Activated CD4-positive, alpha-beta T cell treated with anti-CD3 and anti-CD28 coated beads, Interleukin-2, amount 50 U/mL, for 1 hour (primary cell): ENCODE data around the gene CNR2.
"Not testable (repeated sequence)": the region's sequence is repeated elsewhere in the genome, so short reads cannot be mapped to it uniquely, and the experiment has no call there.

Experiments
- DNase-seq: peaks from one replicate; pipeline ENCODE4 v3.0.0-alpha.2; 2020

The CNR2 gene

DNA sequence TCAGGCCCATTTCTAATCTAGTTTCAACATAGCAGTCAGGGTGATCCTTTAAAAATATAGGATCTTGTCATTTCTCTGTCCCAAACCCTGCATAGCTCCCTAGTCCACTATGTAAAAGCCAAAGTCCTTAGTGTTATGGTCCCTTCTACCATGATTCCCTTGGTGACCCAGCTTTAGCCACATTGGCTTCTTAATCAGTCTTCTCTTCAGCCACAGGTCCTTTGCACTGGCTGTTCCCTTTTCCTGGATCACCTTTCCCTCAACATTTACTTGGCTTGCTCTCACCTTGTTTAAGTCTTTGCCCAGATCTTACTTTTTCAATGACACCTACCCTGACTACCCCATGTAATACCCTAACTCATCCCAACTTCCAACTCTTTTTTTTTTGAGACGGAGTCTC lies 33.4 kb downstream of the CNR2 start:
- no peak for DNase-seq

DNA sequence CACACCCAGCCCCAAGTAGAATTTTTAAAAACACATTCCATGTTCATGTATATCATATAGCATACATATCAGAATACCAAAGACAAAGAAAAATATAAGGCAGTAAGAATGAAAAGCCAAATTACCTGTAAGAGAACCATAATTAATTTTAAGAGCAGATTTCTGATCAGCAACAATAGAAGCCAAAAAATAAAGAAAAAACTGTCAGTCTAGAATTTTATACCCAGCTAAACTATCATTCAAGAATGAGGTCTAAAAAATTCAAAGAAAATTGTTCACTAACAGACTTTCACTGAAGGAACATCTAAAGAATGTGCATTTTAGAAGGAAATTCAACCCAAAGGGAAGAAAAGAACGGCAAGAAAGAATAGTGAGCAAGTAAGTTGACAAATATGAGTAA lies 34.5 kb downstream of the CNR2 start:
- no peak for DNase-seq

DNA sequence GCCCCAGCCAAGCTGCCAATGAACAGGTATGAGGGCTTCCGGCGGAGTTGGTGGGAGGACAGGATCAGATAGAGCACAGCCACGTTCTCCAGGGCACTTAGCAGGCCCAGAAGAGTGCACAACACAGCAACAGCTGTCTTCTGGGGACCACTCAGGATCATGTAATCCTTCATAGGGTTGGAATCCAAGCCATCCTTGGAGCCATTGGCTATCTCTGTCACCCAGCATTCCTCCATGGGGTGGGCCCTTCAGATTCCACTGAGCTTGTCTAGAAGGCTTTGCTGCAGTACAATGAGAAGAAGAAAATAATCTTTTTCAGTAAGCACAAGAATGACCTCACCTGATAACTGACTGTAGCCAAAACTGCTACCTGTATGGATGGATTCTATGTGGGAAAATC lies 37.8 kb downstream of the CNR2 start:
- DNase-seq, result no peak

DNA sequence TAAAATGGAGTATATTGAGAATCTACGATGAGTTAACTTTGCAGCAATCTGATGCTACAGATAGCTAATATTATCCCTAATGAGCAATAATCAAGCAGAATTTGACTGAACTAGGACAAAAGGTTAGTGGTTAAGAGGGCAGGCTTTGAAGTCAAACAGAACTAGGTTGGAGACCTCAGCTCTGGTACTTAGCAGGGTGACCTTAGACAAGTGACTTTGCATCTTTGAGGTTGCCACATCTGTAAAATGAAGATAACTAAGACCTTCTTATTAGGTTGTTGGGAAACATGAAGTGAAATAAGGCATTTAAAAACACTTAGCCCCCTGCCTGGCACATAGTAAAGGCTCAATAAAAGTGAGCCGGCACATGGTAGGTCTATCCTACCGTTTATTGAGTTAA lies 40.7 kb downstream of the CNR2 start:
- DNase-seq, result no peak

DNA sequence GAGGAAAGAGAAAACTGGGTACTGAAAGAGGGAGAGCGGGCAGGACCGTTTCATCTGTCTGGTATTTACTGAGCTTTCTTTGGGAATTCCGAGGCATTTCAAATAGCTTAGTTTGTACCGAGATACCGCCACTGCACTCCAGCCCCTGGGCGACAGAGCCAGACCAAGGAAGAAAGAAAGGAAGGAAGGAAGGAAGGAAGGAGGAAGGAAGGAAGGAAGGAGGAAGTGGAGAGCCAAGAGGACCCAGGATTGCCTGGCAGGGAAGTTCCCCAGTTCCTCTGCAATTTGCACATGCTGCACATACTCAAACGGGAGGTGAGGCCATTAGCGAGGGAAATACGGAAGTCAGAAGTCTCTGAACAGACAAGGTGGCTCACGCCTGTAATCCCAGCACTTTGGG lies 44.1 kb downstream of the CNR2 start:
- no peak for DNase-seq

DNA sequence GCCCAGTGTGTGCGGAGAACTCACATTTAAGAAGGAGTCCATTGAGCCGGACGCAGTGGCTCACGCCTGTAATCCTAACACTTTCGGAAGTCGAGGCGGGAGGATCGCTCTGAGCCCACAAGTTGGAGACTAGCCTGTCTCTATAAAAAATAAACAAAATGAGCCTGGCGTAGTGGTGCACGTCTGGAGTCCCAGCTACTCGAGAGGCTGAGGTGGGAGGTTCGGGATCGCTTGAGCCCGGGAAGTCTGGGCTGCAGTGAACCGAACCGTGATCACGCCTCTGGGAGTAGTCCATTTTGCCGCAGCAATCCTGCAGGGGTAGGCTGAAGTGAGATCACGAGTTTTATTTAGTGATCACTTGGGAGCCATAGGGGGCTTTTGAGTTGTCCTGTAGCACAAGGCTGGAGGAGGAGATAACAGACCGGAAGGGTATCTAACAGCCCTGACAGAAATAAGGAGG lies 44.6 kb downstream of the CNR2 start:
- no peak for DNase-seq

DNA sequence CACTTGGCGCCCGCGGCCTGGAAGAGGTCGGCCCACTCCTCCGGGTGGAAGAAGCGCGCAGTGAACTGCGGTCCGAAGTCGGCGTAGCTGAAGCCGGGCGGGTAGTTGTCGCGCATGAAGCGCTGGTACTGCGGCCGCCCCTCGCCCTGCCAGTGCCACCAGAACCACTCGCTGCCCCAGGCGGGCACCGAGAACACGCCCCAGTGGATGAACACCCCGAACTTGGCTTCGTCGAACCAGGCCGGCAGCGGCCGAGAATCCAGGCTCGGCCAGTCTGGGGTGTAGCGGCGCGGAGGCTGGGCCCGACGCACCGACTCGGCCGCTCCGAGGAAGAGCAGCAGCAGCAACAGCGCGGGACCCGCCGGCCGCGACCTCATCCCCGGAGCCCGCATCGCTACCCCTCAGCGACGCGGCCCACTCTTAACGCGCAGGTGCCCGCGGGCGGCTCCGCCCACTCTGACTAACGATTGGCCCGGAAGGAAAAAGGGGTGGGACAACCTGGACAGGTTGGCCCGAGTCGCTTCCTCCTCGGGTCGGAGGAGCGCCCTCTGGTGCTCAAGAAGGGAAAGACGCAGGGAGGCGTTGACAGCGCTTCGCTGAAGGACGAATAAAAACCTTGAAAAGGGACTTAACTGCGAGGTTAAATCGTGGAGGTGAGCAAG lies 45.1 kb downstream of the CNR2 start, which contains the start of gene FUCA1:
Gene FUCA1, minus strand, starts transcription at position 396 of the 662 bp plus-strand sequence. Its CDS starts 4 bp downstream, at position 392.
- DNase-seq, result peak; percentile 95

DNA sequence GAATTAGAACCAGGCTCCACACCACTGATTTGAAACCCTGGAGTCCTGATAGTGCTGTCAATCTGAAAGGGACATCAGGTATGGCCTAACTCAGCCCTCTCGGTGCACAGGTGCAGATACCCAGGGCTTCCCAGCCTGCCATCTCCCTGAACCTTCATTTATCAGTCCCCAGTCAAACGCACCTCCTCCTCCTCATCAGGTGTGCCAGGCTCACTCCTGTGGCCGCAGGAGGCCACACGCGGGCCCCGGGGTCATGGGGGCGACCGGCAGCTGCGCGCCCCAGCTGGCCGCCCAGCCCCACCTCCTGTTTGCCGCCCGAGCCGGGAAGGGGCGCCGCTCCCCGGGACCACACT lies 45.6 kb downstream of the CNR2 start:
- DNase-seq, result no peak

DNA sequence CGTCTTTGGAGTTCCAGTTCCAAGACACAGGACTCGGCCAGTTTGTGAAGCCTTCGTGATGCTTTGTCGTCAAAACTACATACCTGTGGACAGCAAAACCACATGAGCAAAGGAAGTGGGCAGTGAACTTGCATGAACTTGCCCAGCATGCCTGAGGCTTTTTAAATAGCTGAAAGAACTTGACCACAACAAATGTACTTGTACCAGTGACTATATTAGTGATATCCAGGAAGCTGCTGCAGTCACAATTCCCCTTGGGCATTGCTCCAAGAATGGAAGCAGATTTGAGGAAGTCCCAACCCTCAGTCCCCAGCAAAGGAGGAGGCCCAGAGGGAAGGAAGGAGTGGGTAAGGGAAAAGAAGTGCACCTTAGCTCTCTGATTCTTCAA lies 47.6 kb downstream of the CNR2 start:
- DNase-seq, result no peak

DNA sequence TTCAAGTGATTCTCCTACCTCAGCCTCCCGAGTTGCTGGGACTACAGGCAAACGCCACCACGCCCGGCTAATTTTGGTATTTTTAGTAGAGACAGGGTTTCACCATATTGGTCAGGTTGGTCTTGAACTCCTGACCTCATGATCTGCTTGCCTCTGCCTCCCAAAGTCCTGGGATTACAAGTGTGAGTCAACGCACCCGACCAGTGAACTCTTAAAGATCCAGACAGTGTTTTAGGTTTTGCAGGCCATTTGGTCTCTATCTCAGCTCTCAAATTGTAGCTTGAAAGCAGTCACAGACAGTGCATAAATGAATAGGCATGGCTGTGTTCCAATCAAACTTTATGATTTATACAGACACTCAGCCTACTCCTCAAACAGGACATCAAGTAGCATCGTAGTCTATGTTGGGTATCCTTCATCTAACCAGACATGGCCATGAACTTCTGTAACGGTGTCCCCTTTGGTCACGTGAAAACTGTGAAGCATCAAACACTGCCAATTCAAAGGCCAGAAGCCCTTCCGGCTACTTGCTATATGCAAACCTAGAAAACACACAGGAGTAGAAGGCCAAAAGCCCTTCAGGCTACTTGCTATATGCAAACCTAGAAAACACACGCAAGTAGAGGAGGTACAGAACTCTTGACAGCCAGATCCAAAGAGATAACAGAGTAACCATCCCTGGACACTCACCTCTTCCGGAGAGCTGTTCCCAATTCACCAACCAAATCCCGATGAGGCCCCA lies 48.2 kb downstream of the CNR2 start:
- DNase-seq, result no peak

DNA sequence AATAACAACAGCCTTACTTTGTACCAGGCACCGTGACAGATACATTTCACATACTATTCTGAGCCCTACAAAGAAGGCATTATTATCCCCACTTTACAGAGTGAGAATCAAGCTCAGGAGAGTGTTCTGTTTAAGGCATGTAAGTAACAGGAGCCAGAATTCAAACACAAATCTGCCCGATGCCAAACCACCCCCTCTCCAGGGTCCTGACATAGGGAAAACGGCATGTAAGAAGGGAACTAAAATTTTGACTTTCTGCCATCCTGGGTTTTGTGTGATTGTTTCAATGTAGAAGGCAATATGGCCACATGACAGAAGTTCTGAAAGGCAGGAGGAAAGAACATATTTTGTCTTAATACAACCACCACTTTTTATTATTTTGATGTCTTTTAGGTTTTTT lies 50.5 kb downstream of the CNR2 start:
- DNase-seq, result no peak

DNA sequence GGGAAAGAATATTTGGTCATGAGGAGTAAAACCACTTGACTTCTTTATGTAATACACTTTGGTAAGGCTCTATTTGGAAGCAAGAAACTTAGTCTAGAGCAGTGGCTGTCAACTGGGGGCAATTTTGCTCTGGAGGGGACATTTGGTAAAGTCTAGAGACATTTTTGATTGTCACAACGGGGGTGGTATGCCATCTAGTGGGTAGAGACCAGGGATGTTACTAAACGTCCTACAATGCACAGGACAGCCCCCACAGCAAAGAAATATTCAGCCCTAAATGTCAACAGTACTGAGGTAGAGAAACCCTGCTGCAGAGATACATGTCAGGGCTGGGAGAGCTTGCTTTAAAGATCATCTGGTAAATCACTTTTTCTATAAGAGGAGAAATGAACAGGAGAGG lies 58.6 kb downstream of the CNR2 start:
- no peak for DNase-seq

DNA sequence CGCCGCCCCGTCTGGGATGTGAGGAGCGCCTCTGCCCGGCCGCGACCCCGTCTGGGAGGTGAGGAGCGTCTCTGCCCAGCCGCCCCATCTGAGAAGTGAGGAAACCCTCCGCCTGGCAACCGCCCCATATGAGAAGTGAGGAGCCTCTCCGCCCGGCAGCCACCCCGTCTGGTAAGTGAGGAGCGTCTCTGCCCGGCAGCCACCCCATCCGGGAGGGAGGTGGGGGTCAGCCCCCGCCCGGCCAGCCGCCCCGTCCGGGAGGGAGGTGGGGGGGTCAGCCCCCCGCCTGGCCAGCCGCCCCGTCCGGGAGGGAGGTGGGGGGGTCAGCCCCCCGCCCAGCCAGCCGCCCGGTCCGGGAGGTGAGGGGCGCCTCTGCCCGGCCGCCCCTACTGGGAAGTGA lies 60.0 kb downstream of the CNR2 start:
- DNase-seq, result not testable (repeated sequence)

DNA sequence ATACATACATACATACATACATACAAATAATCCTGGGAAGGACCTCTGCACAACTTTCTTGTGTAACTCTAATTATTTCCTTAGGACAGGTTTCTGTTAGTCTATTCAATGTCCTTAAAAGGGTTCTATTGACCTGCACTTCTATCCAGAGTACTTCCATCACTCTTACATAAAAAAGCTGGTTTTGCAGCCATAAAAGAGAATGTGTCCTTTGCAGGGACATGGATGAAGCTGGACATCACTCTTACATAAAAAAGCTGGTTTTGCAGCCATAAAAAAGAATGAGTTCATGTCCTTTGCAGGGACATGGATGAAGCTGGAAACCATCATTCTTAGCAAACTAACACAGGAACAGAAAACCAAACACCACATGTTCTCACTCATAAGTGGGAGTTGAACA lies 61.8 kb downstream of the CNR2 start:
- DNase-seq, result not testable (repeated sequence)

DNA sequence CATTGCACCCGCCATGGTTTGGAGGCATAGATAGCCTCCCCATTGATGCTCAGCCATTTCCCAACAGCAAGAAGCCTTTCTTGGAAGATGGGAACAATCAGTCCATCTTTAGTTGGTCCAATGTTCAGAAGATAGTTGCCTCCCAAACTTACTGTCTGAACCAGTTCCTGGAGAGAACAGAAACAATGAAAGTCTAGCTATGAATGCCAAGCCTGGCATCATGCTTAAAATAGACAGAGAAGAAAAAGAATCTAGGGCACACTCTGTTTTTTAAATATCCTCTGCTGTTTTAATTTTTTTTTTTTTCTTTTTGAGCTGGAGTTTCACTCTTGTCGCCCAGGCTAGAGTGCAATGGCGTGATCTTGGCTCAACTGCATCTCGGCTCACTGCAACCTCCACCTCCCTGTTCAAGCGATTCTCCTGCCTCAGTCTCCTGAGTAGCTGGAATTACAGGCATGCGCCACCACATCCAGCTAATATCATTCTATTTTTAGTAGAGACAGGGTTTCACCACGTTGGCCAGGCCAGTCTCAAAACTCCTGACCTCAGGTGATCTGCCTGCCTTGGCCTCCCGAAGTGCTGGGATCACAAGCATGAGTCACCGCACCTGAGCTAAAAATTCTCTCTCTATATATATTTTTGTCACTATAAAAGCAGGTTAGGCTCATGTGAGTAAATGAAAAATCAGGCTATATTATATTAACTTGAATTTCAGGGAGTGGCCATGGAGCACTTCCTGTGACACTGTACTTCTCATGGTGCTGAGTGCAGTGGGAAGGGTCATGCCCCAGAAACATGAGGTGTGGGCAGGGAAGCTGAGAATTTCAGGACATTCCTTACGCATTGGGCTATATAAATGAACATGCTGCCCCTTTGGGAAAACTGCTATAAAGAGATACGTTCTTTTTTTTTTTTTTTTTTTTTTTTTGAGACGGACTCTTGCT lies 64.2 kb downstream of the CNR2 start:
- no peak for DNase-seq

DNA sequence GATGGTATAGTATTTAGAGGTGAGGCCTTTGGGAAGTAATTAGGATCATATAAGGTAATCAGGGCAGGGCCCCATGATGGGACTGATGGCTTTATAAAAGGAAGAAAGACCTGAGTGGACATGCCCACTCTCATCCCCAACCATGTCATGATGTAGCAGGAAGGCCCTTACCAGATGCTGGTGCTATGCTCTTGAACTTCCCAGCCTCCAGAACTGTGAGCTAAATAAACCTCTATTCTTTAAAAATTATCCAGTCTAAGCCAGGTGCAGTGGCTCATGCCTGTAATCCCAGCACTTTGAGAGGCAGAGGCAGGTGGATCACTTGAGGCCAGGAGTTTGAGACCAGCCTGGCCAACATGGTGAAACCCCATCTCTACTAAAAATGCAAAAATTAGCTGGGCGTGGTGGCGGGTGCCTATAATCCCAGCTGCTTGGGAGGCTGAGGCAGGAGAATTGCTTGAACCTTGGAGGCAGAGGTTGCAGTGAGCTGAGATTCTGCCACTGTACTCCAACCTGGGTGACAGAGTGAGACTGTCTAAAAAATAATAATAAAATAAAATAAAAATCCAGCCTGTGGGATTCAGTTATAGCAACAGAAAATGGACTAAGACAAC lies 65.6 kb downstream of the CNR2 start:
- not testable (repeated sequence) for DNase-seq

DNA sequence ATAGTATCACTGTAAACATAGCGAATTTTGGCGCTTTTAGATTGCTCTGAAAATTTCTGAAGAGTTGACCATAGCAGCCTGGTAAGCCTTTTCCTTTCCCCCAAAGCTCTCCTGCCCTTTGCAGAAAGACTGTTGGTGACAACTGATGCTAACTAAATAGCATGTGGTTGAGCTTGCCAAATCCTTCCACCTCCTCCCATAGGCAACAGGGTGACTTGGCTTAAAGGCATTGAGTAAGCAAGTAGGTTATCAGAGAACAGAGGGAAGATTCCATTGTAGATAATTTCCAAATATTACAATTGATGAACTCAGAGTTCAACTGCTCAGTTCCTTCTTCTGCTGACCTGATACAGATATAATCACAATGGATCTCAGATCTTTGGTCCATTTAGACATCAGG lies 68.0 kb downstream of the CNR2 start:
- DNase-seq, result no peak

DNA sequence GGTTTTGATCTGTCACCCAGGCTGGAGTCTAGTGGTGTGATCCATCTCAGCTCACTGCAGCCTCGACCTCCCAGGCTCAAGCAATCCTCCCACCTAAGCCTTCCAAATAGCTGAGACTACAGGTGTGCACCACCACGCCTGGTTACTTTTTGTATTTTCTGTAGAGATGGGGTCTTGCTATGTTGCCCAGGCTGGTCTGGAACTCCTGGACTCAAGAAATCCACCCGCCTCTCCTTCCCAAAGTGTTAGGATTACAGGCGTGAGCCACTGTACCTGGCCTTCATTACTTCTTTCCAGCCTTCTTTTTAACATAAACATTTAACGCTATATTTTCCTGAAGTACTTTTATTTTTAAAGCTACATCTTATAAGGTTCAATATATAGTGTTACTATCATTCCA lies 69.5 kb downstream of the CNR2 start:
- DNase-seq, result no peak

DNA sequence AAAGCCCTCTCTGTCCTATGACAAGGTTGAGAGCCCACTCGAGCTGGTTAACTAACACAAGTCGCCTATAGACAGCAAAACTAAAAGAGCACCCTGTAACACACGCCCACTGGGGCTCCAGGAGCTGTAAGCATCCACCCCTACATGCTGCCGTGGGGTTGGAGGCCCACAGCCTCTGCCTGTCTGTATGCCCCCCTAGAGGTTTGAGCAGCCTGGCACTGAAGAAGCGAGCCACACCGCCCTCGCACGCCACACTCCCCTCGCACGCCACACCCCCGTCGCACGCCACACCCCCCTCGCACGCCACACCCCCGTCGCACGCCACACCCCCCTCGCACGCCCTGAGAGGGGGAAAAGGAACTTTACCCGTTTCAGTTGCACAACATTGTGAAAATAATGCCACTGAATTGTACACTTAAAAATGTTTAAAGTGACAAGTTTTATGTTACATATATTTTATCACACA lies 74.7 kb downstream of the CNR2 start:
- DNase-seq, result peak; percentile 70

DNA sequence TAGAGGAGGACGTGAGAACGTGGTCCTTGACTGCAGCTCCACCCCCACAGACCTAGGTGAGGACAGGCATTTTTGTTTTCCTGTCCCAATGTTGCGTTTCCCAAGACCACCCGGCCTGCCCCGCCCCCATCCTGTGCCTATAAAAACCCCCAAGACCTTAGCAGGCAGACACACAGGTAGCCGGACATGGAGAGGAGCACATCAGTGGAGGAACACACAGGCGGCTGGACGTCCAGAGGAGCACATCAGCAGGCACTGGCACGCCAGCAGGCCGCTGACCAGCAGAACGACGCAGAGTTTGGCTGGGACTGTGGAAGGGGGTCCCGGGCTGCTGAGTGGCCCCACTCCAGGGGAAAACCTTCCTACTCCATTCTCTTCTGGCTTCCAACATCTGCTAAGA lies 75.3 kb downstream of the CNR2 start:
- no peak for DNase-seq

DNA sequence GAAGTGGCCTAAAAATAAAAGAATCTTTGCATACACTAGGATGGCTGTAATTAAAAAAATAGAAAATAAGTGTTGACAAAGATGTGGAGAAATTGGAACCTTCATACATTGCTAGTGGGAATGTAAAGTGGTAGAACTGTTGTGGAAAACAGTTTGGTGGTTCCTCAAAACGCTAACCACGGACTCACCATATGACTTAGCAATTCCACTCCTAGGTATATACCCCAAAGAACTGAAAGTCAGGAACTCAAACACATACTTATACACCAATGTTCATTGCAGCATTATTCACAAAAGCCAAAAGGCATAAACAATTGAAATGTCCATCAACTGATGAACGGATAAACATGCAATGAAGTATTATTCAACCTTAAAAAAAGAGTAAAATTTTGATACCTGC lies 77.1 kb downstream of the CNR2 start:
- DNase-seq, result no peak

DNA sequence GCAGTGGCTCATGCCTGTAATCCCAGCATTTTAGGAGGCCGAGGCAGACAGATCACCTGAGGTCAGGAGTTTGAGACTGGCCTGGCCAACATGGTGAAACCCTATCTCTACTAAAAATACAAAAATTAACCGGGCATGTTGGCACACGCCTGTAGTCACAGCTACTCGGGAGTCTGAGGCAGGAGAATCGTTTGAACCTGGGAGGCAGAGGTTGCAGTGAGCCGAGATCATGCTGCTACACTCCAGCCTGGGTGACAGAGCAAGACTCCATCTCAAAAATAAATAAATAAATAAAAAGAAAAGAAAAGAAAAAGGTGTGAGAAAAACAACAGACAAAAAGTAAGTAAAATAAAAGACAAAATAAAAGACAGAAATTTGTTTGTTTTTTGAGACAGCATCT lies 79.0 kb downstream of the CNR2 start:
- DNase-seq, result not testable (repeated sequence)

DNA sequence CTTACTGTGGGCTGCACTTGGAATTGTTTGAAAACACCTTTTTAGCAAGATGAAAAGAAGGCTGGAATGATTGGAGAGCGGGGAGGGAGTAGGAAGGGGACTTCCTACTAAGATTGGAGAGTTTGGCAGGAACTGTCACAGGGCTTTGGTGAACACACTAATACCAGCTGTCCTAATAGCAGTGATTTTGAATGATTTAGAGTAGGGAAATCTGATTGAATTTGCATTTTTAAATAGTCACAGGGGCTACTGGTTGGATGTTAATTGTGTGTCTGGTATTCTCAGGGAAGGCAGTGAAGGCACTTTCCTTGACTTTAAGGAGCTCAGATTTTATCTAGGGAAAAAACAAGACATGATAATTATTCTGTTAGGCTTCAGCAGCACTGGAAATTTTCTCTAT lies 85.4 kb downstream of the CNR2 start:
- DNase-seq, result no peak
